IMR-90 (cell line): ENCODE measurements around the gene OR6S1. TPM values are rescaled to one million over a fixed set of nuclear protein-coding genes. Genes with fewer than 3 reads are reported as not detected.

Experiments
- ATAC-seq: fragments of 200-7000 bp; cut with Tn5 transposase; 2 replicates; pipeline ENCODE4 v1.9.1; 2020; ENCODE audit warnings: low read depth, mild to moderate bottlenecking, moderate library complexity
- BruUV-seq: library from RNA; stranded (reverse); fragments of 400-500 nt; replicated peaks from 2 replicates; lab custom pipeline; 2021; lab: Mats Ljungman, UMichigan
- CTCF ChIA-PET: fragments of 300-600 bp; formaldehyde crosslinking; extraction: SDS; loops from one replicate; lab custom pipeline; 2021; ENCODE audit warnings: antibody characterized with exemption; lab: Yijun Ruan, JAX
- POLR2A ChIA-PET: fragments of 300-600 bp; sonication (Branson Sonifier 250); formaldehyde crosslinking; loops from one replicate; lab custom pipeline; 2022; ENCODE audit warnings: antibody characterized with exemption; ENCODE audit not compliant: unreplicated experiment; lab: Charles Lee
- DNase-seq: peaks from one replicate; pipeline ENCODE4 v3.0.0; 2013
- H2AFZ ChIP-seq: replicated peaks from 2 replicates; pipeline ENCODE3; 2013; ENCODE audit warnings: low read length, mild to moderate bottlenecking; ENCODE audit not compliant: poor library complexity
- H2AK5ac ChIP-seq: 2 replicates; pipeline ENCODE4 v1.6.1; 2013; ENCODE audit warnings: low read depth, low read length, inconsistent platforms
- H2AK9ac ChIP-seq: replicated peaks from 2 replicates; pipeline ENCODE3; 2013; ENCODE audit warnings: mild to moderate bottlenecking, low read depth, low read length, moderate library complexity; ENCODE audit not compliant: poor library complexity
- H2BK120ac ChIP-seq: 2 replicates; pipeline ENCODE4 v1.6.1; 2013; ENCODE audit warnings: low read depth, low read length, inconsistent platforms
- H2BK15ac ChIP-seq: 3 replicates; pipeline ENCODE4 v1.6.1; 2013; ENCODE audit warnings: low read depth, low read length, inconsistent platforms
- H2BK20ac ChIP-seq: 2 replicates; pipeline ENCODE4 v1.6.1; 2013; ENCODE audit warnings: low read depth, mild to moderate bottlenecking, inconsistent platforms, low read length, moderate library complexity
- H2BK5ac ChIP-seq: 2 replicates; pipeline ENCODE4 v1.6.1; 2013; ENCODE audit warnings: mild to moderate bottlenecking, low read depth, low read length, inconsistent platforms; ENCODE audit not compliant: poor library complexity, severe bottlenecking
- H3K14ac ChIP-seq: replicated peaks from 2 replicates; pipeline ENCODE4 v1.6.1; 2013; ENCODE audit warnings: low read depth, low read length, inconsistent platforms
- H3K18ac ChIP-seq: 2 replicates; pipeline ENCODE4 v1.6.1; 2013; ENCODE audit warnings: low read depth, low read length, control low read depth
- H3K23ac ChIP-seq: 2 replicates; pipeline ENCODE4 v1.6.1; 2013; ENCODE audit warnings: low read depth, low read length, inconsistent platforms
- H3K27ac ChIP-seq: 2 replicates; pipeline ENCODE4 v1.5.1; 2013; ENCODE audit warnings: mild to moderate bottlenecking, control low read depth, low read length; ENCODE audit not compliant: insufficient read depth
- H3K27me3 ChIP-seq: 2 replicates; pipeline ENCODE4 v1.6.1; 2013; ENCODE audit warnings: low read length; ENCODE audit not compliant: control insufficient read depth, insufficient read depth
- H3K36me3 ChIP-seq: 2 replicates; pipeline ENCODE4 v1.6.1; 2013; ENCODE audit warnings: low read length, mixed read lengths; ENCODE audit not compliant: control insufficient read depth, insufficient read depth
- H3K4ac ChIP-seq: 2 replicates; pipeline ENCODE4 v1.6.1; 2013; ENCODE audit warnings: low read depth, low read length, inconsistent platforms
- H3K4me1 ChIP-seq: 2 replicates; pipeline ENCODE4 v1.6.1; 2013; ENCODE audit warnings: low read length, mixed read lengths; ENCODE audit not compliant: control insufficient read depth, insufficient read depth
- H3K4me2 ChIP-seq: 2 replicates; pipeline ENCODE4 v1.6.1; 2013; ENCODE audit warnings: low read depth, mild to moderate bottlenecking, control low read depth, low read length, moderate library complexity
- H3K4me3 ChIP-seq: 2 replicates; pipeline ENCODE4 v1.5.1; 2013; ENCODE audit warnings: low read depth, mild to moderate bottlenecking, control low read depth, low read length, moderate library complexity; ENCODE audit not compliant: insufficient read depth
- H3K56ac ChIP-seq: 2 replicates; pipeline ENCODE4 v1.6.1; 2013; ENCODE audit warnings: low read length, inconsistent platforms; ENCODE audit not compliant: insufficient read depth; ENCODE audit errors: extremely low read depth
- H3K79me1 ChIP-seq, 2 experiments: 2 replicates each; pipeline ENCODE4 v1.6.1; 2013; ENCODE audit warnings: low read length in 2 of 2, inconsistent platforms in 1 of 2, low read depth in 1 of 2
- H3K9ac ChIP-seq: 2 replicates; pipeline ENCODE4 v1.6.1; 2013; ENCODE audit warnings: low read depth, low read length, control low read depth
- H3K9me1 ChIP-seq: 2 replicates; pipeline ENCODE4 v1.6.1; 2013; ENCODE audit warnings: low read length, inconsistent platforms; ENCODE audit not compliant: insufficient read depth
- H3K9me3 ChIP-seq: 2 replicates; pipeline ENCODE4 v1.6.1; 2013; ENCODE audit warnings: low read length; ENCODE audit not compliant: control insufficient read depth, insufficient read depth
- H4K20me1 ChIP-seq: 2 replicates; pipeline ENCODE4 v1.6.1; 2013; ENCODE audit warnings: low read length, inconsistent platforms; ENCODE audit not compliant: insufficient read depth
- H4K5ac ChIP-seq: 2 replicates; pipeline ENCODE4 v1.6.1; 2013; ENCODE audit warnings: mild to moderate bottlenecking, low read depth, low read length, control low read depth
- H4K8ac ChIP-seq, 2 experiments: 2 replicates each; pipeline ENCODE4 v1.6.1; 2013; ENCODE audit warnings: low read depth in 2 of 2, low read length in 2 of 2, control low read depth in 1 of 2, inconsistent platforms in 1 of 2
- H4K91ac ChIP-seq: 2 replicates; pipeline ENCODE4 v1.6.1; 2013; ENCODE audit warnings: low read depth, low read length, inconsistent platforms; ENCODE audit not compliant: insufficient read depth
- BHLHE40 ChIP-seq: fragments of 150-350 bp; IDR thresholded peaks from 2 replicates; pipeline ENCODE4 v1.6.1; 2016; ENCODE audit warnings: mild to moderate bottlenecking, low read depth, low read length
- CEBPB ChIP-seq: IDR thresholded peaks from 2 replicates; pipeline ENCODE4 v1.6.1; 2012; ENCODE audit warnings: low read depth, low read length, improper control_type of control experiment
- CHD1 ChIP-seq: IDR thresholded peaks from 2 replicates; pipeline ENCODE4 v1.6.1; 2012; ENCODE audit warnings: low read depth, low read length, improper control_type of control experiment
- CTCF ChIP-seq: conservative IDR thresholded peaks from 2 replicates; pipeline ENCODE4 v1.5.1; 2012; ENCODE audit warnings: mild to moderate bottlenecking, low read depth, low read length, improper control_type of control experiment
- ELK1 ChIP-seq: fragments of 150-350 bp; IDR thresholded peaks from 2 replicates; pipeline ENCODE4 v1.6.1; 2016; ENCODE audit warnings: low read depth, mild to moderate bottlenecking, low read length, moderate library complexity, borderline replicate concordance
- FOS ChIP-seq: fragments of 150-350 bp; IDR thresholded peaks from 2 replicates; pipeline ENCODE4 v1.6.1; 2016; ENCODE audit warnings: low read depth, low read length
- MAFK ChIP-seq: IDR thresholded peaks from 2 replicates; pipeline ENCODE4 v1.6.1; 2012; ENCODE audit warnings: low read depth, low read length, improper control_type of control experiment
- MAZ ChIP-seq: IDR thresholded peaks from 2 replicates; pipeline ENCODE4 v1.6.1; 2012; ENCODE audit warnings: low read depth, mild to moderate bottlenecking, low read length, improper control_type of control experiment, moderate library complexity, borderline replicate concordance
- MXI1 ChIP-seq: IDR thresholded peaks from 2 replicates; pipeline ENCODE4 v1.6.1; 2012; ENCODE audit warnings: low read depth, mild to moderate bottlenecking, low read length, moderate library complexity, borderline replicate concordance
- RAD21 ChIP-seq: IDR thresholded peaks from 2 replicates; pipeline ENCODE4 v1.6.1; 2012; ENCODE audit warnings: low read length, improper control_type of control experiment
- RCOR1 ChIP-seq: IDR thresholded peaks from 2 replicates; pipeline ENCODE4 v1.6.1; 2012; ENCODE audit warnings: mild to moderate bottlenecking, low read length, improper control_type of control experiment; ENCODE audit not compliant: insufficient replicate concordance
- RFX5 ChIP-seq: IDR thresholded peaks from 2 replicates; pipeline ENCODE4 v1.8.0; 2012; ENCODE audit warnings: low read depth, mild to moderate bottlenecking, low read length, moderate library complexity
- SMC3 ChIP-seq: fragments of 150-350 bp; IDR thresholded peaks from 2 replicates; pipeline ENCODE4 v1.6.1; 2016; ENCODE audit warnings: low read depth, mild to moderate bottlenecking, antibody characterized with exemption, low read length, moderate library complexity
- USF2 ChIP-seq: fragments of 150-350 bp; IDR thresholded peaks from 2 replicates; pipeline ENCODE4 v1.6.1; 2017; ENCODE audit warnings: mild to moderate bottlenecking, antibody characterized with exemption, low read length, low read depth
- WGBS, 2 experiments: methylation state at CpG; one replicate each; pipeline versions ENCODE4 v1.1.5 to v1.1.7; 2013; ENCODE audit warnings: missing lambda C conversion rate in 2 of 2; ENCODE audit not compliant: insufficient read length in 1 of 2; ENCODE audit errors: extremely low coverage in 2 of 2; 5-methylcytosine and 5-hydroxymethylcytosine counted together
- dilution Hi-C: fragments of 300-500 bp; cut with HindIII; formaldehyde crosslinking; loops from one replicate; pipeline ENCODE4 v1.14.3; 2018; ENCODE audit warnings: low sequenced_read_pairs; ENCODE audit not compliant: unreplicated experiment
- in situ Hi-C: fragments of 300-500 bp; cut with MboI; formaldehyde crosslinking; loops from 3 replicates; pipeline ENCODE4 v1.14.3; 2019; ENCODE audit warnings: low sequenced_read_pairs, inconsistent platforms, mixed read lengths
- intact Hi-C: fragments of 100-400 bp; cut with micrococcal nuclease; formaldehyde crosslinking; loops from 2 replicates; pipeline ENCODE4 v1.10.0; 2022
- polyA plus RNA-seq, 3 experiments: library from polyadenylated mRNA; depleted of rRNA; stranded (reverse); fragments of >200 nt; gene quantifications; 2 replicates each; pipeline ENCODE4 v1.2.3, GENCODE V29; 2012; ENCODE audit warnings: low replicate concordance in 1 of 3
- total RNA-seq: library from RNA; depleted of rRNA; stranded (reverse); fragments of >200 nt; gene quantifications from 2 replicates; pipeline ENCODE4 v1.2.3, GENCODE V29; 2012

OR6S1 gene
- total and polyA plus RNA-seq, 2 of the 4 experiments (the other 2 are of a cell fraction): not detected

GRCh38 chr14:20687362-20688166, 46.1 kb upstream of the OR6S1 start:
- intact Hi-C loops (no loop called here), dilution Hi-C loops (no loop called here), in situ Hi-C loops (loop anchor here (10.0 kb wide), 2 partner anchors 273 to 363 kb away; partner anchors contain the start of gene TEP1)
- Histone ChIP-seq H2BK15ac (no peak overlapping the region), H3K4me2 (no peak overlapping the region), H3K18ac (no peak overlapping the region), H3K27me3 (no peaks in the 10 kb centered on the region), H3K9ac (no peak overlapping the region), H3K23ac (no peak overlapping the region), H4K5ac (no peak overlapping the region), H3K56ac (no peak overlapping the region), H2BK120ac (no peak overlapping the region), H2AK5ac (no peak overlapping the region), H3K27ac (no peak overlapping the region), H3K4me3 (no peak overlapping the region), H3K9me3 (no peaks in the 10 kb centered on the region), H3K36me3 (no peaks in the 10 kb centered on the region), H4K20me1 (peaks cover 6% of the 10 kb centered on the region), H2BK20ac (no peak overlapping the region), H3K4me1 (no peaks in the 10 kb centered on the region), H2AFZ (no peak overlapping the region), H3K79me1 (peaks cover 3 to 9% of the 10 kb centered on the region in 2 experiments; a peak in 1 of 4 replicates), H3K9me1 (no peaks in the 10 kb centered on the region), H4K8ac (no peak overlapping the region), H3K14ac (no peak overlapping the region), H2BK5ac (no peak overlapping the region), H2AK9ac (no peak overlapping the region), H4K91ac (no peak overlapping the region), H3K4ac (no peak overlapping the region)
- WGBS, 2 experiments: 100% methylated on average over 3 of the region's 5 CpGs; no CpG with 5 or more reads in 1 of the 2 experiments
- BruUV-seq: no TSS peak
- TF ChIP-seq CTCF (no peak), MAFK (no peak), MAZ (no peak), USF2 (no peak), BHLHE40 (no peak), FOS (no peak), RFX5 (no peak), CHD1 (no peak), ELK1 (no peak), CEBPB (no peak), RCOR1 (no peak), RAD21 (no peak), MXI1 (no peak), SMC3 (no peak)
- ChIA-PET CTCF (no interaction called here), POLR2A (no interaction called here)
- DNase-seq (no peak), ATAC-seq (no peak)
